Myocyte (in vitro differentiated cells): ENCODE data around the gene HPCAL1. TPM values are rescaled to one million over a fixed set of nuclear protein-coding genes. Genes with fewer than 3 reads are reported as not detected.

Experiments used
- DNase-seq: peaks from one replicate; pipeline ENCODE4 v3.0.0-alpha.2; 2012; ENCODE audit warnings: low read depth
- total RNA-seq: library from RNA; depleted of rRNA; stranded (reverse); fragments of >200 nt; gene quantifications from 2 replicates; pipeline ENCODE4 v1.2.3, GENCODE V29; 2014

The HPCAL1 gene
- total RNA-seq, 1 donor from 2014 or later = 91.6 TPM

DNA sequence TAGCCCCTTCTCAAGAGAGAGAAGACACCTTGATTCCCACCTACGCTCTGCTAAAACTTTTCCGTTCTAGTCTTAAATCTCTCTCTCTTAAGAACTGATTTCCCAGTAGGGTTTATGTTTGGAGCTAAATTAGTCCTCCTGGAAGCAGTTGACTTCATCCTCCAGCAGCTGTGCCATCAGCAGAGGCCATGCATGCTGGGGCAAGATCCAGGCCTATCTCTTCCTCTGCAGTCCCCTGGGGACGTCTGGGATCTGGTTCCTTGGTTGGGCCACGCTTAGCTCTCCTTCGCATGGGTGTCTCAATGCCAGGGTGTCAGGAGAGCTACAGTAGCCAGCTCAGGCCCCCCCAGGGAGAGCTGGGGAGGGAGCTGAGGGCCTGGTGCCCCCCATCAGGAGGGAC, 49.7 kb downstream of the HPCAL1 start:
- peak; percentile 70 for DNase-seq

DNA sequence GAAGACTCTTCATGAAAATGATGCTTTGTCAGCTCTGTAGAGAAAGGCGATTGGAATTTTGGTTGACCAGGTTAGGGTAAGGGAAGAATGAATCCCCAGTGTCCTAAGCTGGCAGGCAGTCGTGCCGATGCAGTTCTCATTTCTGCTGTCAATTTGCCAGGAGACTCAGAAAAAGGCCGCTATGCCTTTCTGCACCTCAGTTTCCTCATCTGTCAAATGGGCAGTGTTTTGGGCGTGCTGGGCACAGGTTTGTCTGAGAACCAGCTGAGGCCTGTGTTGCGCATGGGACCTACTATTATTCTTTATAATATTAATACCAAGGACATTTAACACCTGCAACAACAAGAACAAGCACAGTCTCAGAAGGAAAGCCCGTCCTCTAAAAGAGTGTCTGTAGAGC, 50.3 kb downstream of the HPCAL1 start:
- no peak for DNase-seq

DNA sequence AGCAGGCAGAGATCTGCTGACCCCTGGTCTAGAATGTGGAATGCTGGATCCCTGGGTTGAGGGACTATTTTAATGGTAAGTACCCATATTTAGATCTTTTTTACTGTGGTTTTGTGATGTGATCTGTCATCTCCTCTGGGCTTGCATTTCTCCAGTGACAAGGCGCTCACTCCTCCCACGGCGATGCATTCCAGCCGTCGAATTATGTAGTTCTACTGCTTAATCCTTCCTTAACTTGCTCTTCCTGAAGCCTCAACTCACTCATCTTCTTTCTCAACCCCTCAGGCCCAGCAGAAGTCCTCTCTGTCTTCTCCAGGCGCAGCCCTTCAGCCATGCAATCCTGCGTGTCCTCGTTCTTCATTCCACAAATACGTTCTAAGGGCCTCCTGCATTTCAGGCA, 51.2 kb downstream of the HPCAL1 start:
- DNase-seq = no peak

DNA sequence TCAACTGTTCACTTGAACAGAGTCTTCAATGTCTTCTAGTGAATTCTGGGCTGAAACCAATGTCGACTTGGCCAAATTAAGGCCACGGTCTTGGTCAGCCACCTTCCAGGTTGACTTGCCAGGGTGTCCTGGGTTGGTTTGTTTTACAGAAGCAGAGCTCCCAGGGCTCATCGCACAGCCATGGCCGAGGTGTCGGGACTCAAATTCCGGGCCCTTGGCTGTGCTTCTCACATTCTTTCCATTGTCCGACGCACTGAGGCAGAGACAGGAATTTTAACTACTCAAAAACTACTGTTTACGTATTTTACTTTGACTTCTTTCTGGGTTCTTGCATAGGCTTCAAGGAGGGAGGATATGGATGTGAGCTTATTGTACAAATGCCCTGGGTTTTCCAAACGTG, 51.7 kb downstream of the HPCAL1 start:
- DNase-seq = no peak

DNA sequence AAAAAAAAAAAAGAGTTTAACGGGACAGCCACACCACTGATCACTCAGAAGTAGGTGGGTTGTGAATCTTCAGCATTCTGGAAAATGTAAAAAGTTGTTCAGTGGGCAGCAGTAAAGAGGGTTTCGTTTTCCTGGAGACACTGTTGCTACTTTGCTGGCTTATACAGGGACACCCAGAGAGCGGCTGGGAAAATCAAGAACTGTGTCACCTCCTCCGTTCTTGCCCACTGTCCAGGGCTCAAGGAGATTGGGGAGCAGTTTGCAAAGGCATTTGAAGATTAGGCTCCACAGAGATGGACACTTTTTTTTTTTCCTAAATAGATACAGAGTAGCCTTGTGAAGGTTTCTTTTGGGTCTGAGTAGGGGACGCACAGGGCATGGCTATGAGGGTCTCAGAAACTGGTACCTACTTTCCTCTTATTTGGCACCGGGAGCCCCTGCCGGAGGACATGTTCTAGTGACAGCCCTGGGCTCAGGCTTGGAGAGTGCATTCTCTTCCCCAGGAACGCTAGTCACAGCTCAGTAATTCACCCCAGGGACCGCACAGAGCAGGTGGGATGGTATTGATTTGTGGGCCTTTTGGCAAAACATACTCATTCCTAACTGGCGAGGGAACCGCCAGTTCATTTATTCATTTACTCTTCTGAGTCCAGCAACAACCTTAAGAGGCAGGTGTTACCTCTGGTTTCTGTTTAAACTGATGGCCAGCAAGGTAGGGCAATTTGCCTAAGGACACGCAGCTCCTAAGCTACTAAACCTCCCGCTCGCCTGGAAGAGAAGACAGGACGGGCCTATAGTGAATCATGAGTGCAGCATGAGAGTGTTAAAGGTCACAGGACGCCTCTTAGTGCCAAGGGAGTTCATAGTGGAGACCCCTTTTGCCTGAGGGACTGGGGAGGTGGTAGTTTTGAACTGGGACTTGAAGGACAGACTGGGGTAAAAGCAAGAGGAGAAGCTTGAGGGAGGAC, 53.1 kb downstream of the HPCAL1 start:
- no peak for DNase-seq

DNA sequence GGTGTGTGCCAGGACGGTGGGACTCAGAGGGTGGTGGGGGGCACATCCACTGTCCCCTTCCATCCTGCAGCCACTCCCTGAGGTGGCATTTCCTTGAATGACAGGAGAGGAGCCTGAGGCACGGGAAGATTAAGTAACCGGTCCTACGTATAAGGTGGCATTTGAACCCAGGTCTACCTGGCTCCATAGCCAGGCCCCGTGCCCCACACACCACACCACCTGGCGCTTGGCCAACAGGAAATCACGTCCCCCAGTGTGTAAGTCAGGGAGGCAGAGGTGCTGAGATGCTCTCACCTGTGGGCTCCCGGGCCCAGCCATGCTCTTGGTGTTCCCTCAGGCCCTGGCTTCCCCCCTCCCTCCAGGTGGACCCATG, 53.7 kb downstream of the HPCAL1 start:
- DNase-seq = no peak

DNA sequence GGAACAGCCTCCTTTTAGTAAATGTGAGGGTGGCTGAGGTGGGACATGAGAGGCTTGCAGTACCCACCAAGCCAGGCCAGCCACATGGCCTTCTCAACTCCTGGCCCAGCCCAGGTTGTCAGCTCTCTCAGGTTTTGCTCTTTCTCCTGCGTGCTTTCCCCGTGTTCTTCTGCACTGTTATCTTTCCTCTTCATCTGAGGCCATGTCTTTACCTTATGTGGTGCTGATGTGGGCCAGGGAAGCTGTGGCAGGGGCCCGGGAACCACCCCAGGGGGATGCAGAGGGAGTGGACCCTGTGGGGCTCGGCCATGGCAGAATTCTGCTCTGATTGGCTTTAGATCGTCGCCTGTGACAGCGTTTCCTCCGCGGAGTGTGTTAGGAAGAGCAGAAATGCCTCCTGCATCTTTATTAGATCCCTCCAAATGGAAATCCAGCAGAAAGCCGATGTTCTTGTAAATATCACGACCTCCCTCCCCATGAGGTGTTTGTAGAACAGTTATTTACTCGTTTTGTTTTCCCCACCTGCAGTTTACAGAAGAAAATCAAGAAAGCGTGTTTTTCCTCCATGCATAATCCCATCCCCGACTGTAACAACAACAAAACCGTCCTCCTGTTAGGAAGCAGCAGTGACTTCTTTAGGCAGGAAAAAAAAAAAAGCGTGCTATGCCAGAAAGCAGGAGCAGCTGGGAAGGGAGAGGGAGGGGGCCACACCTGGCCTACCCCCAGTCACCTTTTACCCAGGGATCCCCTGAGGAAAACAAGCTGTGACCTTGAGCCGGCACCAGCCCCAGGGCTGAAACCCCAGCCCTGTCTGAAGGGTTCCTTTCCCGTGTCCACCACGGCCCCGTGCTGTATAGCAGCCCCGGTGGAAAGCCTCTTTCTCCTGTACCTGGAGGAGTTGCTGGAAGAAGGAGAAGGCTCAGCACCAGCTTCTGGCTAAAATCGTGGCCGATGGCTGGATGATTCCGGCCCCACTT, 54.8 kb downstream of the HPCAL1 start:
- DNase-seq = no peak

DNA sequence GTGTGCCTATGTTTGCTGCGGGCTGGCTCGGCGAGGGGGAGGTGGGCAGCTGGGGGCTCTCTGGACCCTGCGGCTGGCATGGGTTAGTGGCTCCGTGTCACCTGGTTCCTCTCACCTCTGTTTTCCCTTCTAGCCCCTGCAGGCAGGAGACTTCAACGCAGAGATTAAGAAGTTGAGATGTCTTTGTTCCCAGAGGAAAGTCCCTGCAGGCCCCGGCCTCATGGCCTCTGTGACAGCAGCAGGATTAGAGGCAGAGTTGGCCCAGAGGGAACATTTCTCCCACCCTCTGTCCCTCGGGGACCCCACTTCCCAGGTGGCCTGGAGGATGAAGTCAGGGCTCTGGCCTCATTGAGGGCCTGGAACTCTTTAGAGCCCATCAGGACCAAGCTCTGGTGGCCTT, 56.5 kb downstream of the HPCAL1 start:
- DNase-seq = no peak

DNA sequence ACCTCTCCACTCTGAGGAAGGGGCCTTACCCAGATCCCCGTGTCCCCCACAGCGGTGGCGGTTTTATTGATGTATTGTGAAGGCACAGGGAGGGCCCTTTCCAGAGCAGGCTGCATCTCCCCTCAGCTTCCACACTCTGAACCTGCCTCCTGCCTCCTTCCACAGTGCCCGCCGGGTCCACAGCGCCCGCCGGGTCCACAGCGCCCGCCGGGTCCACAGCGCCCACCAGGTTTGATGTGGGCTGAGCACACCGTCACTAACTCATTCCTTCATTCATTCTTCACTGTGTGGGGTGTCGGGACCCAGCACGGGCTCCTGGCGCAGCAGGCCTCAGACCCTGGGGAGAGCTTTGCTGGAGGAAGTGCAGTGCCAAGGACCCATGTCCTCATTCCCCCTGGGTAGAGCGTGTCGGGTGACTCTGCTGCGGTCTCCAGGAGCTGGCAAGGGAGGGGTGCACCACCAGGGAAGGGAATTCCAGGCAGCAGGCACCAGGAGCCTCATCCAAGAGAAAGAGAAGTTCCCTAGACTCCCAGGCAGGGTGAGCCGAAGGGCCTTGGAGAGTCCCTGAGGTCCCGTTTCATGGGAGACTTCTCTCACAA, 57.1 kb downstream of the HPCAL1 start:
- DNase-seq = no peak

DNA sequence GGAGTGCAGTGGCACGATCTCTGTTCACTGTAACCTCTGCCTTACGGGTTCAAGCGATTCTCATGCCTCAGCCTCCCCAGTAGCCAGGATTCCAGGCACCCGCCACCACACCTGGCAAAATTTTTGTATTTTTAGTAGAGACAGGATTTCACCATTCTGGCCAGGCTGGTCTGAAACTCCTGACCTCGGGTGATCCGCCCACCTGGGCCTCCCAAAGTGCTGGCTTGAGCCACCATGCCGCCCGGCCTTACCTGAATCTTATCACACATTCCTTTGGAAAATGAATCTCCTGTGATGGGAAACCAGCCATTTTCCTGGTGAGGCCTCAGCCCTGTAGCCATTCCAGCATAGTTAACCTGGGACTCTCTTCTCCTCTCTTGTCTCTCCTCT, 57.8 kb downstream of the HPCAL1 start:
- no peak for DNase-seq

DNA sequence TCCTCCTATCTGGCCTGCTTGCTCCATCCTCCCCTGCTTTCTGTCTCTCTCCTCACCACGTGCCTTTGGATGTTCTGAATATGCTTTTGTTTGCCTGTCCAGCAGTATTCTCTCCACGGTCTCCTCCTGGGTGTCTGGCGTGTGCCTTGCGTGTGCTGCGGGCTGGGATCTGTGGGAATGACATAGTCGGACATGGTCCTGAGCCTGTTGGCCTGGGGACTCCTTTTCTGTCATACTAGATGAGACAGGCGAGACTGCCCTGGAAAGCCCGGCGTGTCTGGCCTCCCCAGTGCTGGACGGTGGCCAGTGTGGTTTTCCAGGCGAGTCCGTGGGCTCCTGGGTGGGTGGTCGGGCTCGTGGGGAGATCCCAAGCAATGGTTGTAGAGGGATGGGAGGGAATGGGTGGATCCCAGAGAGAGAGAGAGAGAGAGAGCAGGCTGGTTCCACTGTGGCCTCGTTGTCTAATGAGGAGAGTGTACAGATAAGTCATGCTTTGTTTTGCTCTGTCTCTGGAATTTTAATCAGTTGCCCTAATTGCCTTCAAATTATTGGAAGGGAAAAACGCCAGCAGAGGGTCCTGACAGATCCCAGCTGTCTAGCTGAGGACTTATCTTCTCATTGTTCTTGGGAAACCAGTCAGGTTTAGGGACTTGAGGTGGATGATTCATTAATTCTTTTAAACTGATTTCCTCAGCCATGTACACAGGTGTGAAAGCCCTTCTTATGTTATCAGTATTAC, 58.3 kb downstream of the HPCAL1 start:
- DNase-seq = no peak

DNA sequence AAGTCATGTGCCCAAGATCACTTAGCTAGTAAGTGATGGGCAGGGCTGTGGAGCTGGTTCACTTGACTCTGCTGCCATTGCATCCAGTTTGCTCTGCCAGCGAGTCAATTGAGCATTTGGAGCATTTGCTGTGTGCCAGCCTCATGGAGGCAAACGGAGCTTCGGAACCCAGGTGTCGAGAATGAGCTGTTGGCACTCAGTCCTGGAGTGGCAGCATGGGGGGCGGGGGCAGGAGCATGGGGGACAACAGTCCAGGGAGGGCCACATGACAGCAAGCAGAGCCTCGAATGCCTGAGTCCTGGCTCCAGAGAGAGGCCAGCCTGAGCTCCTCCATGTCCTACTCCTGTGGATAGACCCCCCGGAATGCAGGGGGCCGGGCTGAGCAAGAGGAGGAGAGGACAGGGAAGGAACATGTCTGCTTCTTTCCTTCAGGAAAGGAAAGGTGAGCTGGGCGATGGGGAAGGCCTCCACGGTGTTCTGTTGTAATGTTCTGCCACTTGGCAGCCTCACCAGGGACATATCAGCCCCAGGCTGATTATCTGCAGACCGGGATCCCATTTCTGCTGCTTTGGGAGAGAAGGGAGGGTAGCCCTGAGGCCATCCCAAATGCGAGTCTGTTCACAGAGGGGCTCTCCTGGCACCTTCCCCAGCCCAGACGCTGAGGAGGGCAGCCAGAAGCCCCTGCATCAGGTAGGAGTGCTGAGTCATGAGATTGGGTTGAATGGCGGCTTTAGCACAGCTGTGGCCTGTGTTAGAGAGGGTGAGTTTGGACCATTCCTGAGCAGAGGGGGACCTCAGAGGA, 59.6 kb downstream of the HPCAL1 start:
- DNase-seq = no peak

DNA sequence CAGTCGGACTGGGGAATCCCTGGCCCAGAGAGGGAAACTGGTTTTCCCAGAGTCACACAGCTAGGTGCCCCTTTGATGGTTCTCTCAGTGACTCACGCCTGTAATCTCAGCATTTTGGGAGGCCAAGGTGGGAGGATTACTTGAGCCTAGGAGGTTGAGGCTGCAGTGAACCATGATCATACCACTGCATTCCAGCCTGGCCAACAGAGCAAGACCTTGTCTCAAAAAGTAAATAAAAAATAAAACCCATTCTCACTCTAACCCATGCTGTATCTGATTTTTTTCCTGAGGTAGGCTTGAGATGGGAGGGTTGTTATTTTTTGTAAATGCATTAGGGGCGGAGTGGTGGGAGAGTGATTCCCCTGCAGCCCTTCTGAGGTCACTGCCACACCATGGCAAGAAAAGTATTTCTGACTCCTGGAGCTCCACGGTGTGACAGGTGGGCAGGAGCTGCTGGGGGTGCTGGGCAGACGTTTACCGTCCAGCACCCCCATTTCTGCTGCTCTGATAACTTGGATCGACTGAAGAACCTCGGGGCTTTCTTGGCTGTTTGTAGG, 60.3 kb downstream of the HPCAL1 start:
- DNase-seq = no peak

DNA sequence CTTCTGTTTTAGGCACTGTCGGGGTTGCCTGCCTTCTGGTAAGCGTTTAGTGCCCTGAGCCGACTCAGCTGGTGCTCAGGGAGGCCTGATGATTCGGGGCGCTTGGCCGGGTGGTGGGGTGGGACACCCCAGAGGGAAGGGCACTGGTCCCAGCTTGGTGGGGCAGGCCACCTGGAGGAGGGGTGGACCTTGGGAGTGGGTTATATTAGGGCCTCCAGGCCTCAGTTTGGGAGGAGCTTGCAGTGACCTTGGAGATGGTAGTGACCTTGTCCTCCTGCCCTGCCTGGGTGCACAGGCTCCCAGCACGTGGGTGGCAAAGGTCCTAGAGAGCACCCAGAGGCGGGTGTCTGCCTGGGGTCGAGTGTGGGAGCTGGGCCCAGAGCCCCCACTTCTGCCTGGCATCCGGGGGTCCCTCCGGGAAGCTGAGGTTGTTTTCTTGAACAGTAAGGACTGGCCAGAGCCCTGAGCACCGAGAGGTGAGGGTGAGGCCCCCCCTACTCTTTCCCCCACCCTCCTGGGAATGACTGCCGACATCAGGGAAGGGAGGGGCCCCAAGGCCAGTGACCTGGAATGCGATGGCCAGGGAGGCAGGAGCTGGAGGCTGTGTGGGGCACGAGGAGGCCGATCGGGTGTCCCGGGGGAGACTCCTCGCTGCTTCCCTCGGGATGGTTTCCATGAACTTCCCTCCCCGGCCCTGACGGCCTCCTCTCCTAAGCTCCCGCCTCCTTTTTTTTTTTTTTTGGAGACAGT, 61.3 kb downstream of the HPCAL1 start:
- DNase-seq = no peak

DNA sequence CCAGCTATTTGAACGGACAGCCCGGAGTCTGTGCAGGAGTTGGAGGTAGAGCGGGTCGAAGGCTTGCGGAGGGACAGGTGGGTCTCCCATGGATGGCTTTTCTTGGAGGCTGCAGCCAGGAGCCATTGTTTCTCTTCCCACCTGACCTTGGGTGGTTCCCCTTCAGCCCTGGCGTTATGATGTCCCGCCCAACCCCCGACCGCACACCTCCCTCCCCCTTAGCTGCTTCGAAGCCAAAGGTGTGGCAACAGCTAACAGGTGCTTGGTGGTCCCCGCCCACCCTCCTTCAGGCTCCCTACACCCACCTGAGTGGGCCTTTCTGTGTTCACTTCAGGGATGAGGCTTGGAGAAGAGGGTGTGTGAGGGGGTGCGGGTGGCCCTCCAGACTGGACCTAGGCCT, 62.7 kb downstream of the HPCAL1 start:
- no peak for DNase-seq

DNA sequence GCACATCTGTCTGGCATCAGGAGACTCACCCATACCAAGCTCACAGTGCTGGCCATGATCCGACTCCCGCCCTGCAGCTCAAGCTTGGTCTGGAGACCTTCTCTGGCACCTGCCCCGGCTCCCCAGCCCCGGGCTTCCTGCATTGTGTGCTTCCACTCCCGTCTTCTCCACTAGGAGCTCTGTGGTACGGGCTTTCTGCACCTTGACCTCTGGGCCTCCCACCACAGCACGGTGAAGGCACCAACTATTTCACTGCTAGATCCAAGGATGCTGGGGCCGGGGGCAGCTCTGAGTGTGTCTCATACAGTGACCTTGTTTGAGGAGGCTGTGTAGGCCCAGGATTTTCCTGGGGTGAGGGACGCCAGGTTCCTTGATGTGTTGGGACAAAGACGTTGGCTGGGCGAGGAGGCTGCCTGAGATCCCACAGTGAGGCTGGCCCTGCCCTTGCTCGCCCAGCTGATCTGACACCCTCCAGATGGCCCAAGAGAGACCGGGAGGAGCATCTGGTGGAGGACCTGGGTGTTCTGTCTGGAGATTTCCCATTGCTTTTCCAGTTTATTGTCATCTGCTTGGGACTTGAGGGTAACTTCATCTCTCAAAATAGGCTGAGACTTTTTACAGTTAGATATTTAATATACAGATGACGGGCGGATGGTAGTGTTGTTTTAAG, 64.0 kb downstream of the HPCAL1 start:
- DNase-seq = no peak

DNA sequence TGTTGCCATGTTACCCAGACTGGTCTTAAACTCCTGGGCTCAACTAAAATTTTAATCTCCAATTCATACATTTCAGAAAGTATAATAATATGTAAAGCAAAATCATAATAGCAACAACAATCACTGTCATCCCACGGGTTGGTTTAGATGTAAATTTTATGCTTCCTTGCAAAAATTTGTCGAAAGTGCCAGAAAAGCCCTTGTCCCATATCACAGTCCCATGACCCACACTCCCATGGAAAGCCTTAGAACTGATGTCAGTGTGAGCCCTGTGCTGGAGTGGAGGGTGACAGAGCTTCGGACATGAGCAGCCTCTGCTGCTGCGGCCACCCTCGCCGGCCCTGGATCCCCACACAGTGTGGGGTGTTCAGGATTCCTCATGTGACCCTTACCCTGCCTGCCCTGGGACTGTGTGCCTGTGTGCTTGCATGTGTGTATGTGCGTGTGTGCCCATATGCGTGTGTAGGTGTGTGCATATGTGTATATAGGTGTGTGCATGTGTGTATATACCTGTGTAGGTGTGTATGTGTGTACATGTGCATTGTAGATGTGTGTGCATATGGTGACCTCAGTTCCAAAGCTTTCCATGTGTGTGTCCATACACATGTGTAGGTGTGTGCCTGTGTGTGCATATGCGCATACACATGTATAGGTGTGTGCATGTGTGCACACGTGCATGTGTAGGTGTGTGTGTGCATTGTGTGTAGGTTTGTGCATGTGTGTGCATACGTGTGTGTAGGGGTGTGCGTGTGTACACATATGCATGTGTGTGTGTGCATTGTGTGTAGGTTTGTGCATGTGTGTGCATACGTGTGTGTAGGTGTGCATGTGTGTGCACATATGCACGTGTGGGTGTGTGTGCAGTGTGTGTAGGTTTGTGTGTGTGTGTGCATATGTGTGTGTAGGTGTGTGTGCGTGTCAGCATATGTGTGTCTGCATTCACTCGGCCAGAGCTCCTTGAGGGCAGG, 65.1 kb downstream of the HPCAL1 start:
- DNase-seq = no peak
